8988T (cell line): ENCODE data around the gene SETD5.

ENCODE experiments used
- DNase-seq: peaks from one replicate; pipeline ENCODE4 v3.0.0; 2011

Gene SETD5

DNA sequence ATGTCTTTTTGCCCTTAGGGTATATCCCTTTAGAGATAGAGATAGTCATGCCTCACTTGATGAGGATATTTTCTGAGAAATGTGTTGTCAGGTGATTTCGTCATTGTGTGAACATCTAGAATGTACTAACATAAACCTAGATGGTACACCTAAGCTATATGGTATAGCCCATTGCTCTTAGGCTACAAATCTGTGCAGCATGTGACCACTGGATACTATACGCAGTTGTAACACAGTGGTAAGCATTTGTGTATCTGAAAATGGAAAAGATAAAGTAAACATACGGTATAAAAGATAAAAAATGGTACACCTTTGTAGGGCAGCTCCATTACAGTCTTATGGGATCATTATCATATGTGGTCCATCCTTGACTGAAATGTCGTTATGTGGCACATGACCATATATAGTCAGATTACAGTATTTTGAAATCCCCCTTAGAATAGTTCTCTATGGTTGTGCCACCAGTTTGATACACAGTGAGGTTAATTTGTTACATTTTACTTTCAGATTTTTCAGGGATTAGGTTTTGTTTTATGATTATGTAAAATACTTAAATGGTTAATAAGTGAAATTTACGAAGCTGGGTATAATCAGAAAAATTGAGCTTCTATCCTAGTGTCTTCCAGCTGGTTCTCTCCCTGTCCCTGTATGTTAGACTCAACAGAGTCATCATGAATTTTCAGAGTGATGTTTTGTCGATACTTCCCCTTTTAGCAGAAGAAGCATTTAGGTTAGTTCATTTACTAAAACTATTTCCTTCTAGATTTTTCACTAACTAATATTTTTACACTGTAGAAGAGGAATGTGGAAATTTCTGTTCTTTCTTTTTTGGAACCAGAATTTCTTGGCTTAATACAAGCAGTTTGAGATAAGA is 12.8 kb downstream of the SETD5 start:
- no peak for DNase-seq

DNA sequence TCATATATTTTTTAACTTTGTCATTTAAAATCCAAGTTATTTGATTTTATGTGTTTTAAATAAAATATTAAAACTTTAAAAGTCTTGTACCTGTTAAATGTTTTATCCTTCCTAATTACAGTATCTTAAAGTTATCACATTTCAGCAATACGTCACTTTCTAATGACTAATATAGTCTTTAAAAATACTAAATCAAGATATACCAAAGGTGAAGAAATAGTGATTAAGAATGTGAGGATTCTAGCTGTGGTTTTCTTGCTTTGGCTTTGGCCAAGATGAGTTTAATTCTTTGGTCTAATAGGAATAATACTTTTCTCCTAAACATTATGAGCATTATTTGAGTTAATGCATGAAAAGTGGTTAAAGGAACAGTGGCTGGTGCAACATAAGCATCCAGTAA is 13.9 kb downstream of the SETD5 start:
- DNase-seq: no peak

GRCh38 chr3:9412293-9412692 is 14.9 kb downstream of the SETD5 start:
- no peak for DNase-seq

GRCh38 chr3:9414826-9415225 is 17.4 kb downstream of the SETD5 start:
- DNase-seq: no peak

DNA sequence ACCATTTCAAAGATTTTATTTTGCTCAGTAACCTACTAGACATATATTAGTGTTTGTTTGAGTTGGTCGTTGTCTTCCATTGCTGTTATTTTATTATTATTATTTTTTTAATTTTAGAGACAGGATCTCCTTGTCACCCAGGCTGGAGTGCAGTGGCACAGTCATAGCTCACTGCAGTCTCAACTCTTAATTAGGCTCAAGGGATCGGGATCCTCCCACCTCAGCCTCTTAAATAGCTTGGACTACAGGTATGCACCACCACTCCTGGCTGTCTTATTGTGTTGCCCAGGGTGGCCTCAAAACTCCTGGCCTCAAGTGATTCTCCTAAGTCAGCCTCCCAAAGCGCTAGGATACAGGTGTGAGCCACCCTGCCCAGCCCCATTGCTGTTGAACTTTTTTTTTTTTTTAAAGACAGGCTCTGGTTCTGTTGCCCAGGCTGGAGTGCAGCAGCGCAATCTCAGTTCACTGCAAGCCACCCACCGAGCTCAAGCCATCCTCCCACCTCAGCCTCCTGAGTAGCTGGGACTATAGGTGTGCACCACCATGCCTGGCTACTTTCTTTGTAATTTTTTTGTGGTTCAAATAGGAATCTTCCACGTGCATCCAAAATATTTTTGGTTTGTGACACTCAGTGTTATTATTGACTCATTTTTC is 18.2 kb downstream of the SETD5 start:
- no peak for DNase-seq

GRCh38 chr3:9416139-9416780 is 18.8 kb downstream of the SETD5 start:
- DNase-seq: no peak

- DNase-seq: no peak
Measured at GRCh38 chr3:9420850-9421549, 23.6 kb downstream of the SETD5 start.

DNA sequence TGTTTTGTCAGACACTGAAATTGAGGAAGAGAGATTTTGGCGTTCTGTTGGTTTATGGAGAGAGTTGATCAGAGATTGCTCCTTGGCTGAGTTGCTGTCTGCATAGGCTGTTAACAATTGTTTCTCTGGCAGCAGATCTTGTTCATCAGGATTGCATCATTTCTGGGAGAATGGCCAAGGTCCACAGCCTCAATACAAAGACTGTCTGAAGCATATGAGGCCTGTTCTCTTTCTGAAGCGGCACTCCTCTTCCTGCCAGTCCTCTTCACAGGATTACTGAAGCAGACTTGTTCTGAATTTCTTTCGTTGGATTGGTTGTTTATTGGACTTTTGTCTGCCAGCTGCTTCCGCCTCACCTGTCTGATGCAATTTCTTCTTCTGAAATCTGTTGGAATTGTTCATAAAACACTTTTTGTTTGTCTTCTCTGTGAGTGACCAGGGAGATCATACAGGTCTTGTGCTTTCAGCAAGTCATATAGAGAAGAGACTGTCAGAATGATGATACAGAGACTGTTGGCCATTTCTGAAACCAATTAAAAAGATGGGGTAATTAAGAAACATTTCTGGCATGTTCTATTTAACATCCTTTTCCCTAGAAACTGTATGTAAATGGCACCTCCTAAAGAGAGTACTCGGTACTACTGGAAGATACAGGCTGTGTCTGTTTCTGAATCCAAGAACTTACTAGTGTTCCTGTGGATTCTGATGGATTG is 25.5 kb downstream of the SETD5 start:
- no peak for DNase-seq

GRCh38 chr3:9428411-9428810 is 31.0 kb downstream of the SETD5 start:
- DNase-seq: no peak

GRCh38 chr3:9430733-9431132 is 33.3 kb downstream of the SETD5 start:
- no peak for DNase-seq

GRCh38 chr3:9433627-9434521 is 36.5 kb downstream of the SETD5 start:
- no peak for DNase-seq

DNA sequence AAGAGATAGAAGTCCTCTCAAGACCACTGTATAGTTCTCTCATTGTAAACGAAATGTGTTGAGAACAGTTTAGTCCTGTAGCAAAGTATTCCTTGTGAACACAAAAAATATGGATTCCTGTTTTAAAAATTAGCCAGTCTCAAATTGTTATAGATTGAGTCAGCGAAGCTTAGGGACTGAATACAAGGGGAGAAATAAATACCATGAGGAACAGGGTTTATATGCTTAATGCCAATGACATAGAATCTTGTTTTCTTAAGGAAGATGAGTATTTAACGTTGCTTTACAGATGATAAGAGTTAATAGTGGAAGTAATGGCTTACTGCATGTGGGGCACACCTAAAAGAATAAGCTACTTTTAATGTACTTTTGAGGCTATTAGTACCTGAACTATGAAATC is 37.9 kb downstream of the SETD5 start:
- DNase-seq: no peak

DNA sequence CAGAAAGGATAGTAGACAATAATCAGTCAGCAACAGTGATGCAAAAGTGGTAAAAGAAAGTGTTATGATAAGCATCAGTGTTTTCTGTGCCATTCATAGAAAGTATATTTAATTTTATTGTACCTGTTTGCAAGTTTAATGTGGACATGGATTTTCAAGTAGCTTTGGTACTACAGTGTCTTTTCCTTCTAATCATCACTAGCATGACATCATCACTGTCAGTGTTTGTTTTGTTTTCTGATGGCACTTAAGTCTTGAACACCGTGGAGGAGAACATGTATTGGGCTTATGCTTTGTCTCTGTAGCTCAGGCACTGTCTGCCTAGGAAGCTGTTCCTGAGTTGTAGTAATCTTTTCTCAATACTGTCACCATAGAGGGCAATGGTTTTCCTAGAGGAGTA is 41.9 kb downstream of the SETD5 start:
- DNase-seq: no peak

GRCh38 chr3:9441501-9442221 is 44.2 kb downstream of the SETD5 start:
- DNase-seq: no peak

DNA sequence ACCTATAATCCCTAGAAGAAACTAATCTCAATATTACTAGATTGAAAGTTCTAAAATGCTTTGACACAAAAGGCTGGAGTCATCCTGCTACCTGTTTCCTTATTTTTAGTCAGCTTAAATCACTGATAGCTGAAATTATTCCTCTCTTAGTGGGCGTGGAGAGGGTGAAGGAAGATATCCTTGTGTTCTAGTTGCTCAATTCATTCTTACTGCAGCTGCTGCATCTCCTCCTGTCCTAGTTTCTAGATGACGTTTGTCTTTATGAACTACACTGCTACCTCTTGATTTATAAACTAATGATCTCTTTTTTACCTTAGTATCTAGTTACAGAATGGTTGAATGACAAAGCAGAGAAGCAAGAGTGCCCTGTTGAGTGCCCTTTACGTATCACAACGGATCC is 50.7 kb downstream of the SETD5 start:
- no peak for DNase-seq

- no peak for DNase-seq
Measured at GRCh38 chr3:9448643-9449042, 51.2 kb downstream of the SETD5 start.

- DNase-seq: no peak
Measured at GRCh38 chr3:9450126-9450525, 52.7 kb downstream of the SETD5 start.

GRCh38 chr3:9450991-9451390 is 53.6 kb downstream of the SETD5 start:
- no peak for DNase-seq

DNA sequence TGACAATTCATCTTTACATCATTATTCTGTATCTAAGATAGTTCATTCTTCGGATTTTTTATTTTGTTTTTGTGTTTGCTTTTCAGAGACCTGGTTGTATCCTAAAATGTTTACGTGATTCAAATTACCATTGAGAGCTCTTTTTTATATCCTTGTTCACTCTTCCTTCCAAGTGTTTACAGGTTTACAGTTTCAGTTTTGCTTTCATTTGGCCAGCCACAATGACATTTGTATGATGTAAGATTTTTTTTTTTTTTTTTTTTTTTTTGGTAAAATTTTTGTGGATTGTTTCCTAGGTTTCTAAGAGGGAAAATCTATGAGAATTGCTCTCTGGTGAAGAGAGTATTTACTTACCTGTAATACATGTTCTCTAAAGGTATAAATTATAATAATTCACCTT is 55.0 kb downstream of the SETD5 start:
- no peak for DNase-seq

DNA sequence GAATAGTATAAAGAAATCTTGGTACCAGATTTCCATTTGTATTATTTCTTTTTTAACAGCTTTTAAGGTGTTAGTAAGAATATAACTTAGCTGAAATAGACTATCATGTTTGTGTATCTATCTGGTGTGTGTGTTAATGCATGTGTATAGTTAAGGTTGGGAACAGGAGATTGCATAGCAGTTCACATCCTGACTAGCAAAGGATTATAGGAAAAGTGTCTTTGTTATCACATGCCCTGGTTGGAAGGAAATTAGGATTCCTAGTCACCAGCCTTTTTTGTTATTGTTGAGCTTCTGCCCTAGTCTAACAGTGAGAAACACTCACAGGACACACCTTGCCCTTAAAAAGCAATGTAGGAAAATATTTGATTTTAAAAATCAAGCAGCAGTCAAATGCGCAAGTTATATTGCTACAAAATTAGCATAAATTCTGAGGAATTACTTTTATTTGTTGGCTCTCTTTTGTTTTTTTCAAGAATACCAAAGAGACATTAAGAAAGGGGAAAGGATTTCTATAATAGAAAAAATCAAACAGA is 58.2 kb downstream of the SETD5 start:
- DNase-seq: no peak

GRCh38 chr3:9467451-9467850 is 70.0 kb downstream of the SETD5 start:
- DNase-seq: no peak
